Measurements from ENCODE around the gene GUCY2F.

The GUCY2F gene

DNA sequence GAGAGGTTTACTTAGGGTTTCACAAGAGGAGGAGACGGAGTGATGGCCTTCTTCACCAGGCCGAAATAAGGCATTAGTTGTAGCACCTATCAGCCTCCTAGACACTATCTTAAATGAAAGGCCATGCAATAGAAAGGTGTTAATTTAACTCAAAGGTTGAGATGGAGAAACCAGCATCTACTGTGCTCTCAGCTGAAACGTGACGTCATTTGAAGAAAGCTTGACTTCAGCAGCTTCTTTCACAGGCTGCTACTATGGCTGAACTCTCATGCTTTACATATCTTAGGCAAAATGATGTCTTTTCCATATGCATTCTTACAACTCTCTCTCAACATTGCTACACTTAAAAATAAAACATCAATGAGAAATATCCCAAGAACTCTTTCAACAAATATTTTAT lies 99.6 kb downstream of the GUCY2F start:
- no peak overlapping the region for H3K4me3 ChIP-seq (replicated peaks in 1 of 2; ENCODE audit: low read depth in 2 of 2, low read length in 2 of 2)
- DNase-seq (ENCODE audit: low read depth in 2 of 2) = no peak
- TF ChIP-seq, protein P1, sequence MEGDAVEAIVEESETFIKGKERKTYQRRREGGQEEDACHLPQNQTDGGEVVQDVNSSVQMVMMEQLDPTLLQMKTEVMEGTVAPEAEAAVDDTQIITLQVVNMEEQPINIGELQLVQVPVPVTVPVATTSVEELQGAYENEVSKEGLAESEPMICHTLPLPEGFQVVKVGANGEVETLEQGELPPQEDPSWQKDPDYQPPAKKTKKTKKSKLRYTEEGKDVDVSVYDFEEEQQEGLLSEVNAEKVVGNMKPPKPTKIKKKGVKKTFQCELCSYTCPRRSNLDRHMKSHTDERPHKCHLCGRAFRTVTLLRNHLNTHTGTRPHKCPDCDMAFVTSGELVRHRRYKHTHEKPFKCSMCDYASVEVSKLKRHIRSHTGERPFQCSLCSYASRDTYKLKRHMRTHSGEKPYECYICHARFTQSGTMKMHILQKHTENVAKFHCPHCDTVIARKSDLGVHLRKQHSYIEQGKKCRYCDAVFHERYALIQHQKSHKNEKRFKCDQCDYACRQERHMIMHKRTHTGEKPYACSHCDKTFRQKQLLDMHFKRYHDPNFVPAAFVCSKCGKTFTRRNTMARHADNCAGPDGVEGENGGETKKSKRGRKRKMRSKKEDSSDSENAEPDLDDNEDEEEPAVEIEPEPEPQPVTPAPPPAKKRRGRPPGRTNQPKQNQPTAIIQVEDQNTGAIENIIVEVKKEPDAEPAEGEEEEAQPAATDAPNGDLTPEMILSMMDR (IDR thresholded peaks at IDR 0.05; ENCODE audit: low read depth, low read length) = no peak

DNA sequence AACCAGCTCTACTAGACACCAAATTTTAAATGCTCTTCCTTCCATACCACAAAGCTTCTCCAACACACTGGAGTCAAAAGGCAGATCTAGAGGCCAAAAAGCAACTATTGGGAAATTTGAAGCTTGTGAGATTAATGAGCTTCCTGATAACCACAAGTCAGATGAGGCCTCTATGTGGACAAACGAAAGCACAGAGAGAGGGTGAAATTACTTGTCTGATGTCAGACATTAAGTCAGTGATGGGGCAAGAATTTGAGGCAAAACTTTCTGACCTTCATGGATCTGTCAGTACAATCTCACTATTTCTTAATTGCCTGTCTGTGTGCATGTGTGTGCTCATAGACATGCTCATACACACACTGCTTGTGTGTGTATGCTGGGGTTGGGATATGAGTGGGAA lies 103.6 kb downstream of the GUCY2F start:
- no peak for DNase-seq (ENCODE audit: low read depth in 2 of 2)
- no peak overlapping the region for H3K4me3 ChIP-seq (replicated peaks in 1 of 2; ENCODE audit: low read depth in 2 of 2, low read length in 2 of 2)
- TF ChIP-seq, protein P1 (IDR thresholded peaks at IDR 0.05; ENCODE audit: low read depth, low read length) = no peak

DNA sequence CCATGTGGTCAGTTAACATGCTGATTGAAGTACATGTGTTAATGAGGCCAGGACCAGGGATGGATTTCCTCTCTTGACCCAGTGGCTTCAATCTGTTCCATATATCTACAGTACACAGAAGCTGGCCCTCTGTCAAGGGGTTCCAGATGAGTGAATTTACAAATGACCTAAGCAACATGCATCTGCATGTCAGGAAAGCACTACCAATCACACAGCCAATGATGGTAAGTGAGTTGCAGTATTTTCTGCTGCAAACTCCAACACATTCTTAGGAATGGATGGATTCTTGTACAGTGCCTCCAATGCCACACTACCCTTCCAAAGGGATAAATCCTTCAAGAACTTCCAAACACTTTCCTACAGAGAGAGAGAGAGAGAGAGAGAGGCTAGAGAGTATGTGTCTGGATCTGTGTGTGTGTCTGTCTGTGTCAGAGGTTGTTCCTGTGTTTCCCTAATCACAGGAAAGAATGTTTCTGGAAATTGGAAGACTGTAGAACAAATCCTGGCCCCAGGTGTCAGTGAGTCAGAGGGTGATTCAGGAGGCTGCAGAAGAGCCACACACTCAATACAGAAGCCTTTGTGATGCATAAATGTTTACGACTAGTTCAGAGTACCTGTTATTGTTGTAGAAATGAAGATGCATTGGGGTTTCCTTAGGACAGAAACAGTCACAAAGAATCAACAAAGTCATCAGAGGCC lies 107.5 kb downstream of the GUCY2F start:
- TF ChIP-seq, protein P1 (IDR thresholded peaks at IDR 0.05; ENCODE audit: low read depth, low read length) = no peak
- no peak overlapping the region for H3K4me3 ChIP-seq (replicated peaks in 1 of 2; ENCODE audit: low read depth in 2 of 2, low read length in 2 of 2)
- peak in 1 of 2 donors; percentile 38 for DNase-seq (ENCODE audit: low read depth in 2 of 2)

DNA sequence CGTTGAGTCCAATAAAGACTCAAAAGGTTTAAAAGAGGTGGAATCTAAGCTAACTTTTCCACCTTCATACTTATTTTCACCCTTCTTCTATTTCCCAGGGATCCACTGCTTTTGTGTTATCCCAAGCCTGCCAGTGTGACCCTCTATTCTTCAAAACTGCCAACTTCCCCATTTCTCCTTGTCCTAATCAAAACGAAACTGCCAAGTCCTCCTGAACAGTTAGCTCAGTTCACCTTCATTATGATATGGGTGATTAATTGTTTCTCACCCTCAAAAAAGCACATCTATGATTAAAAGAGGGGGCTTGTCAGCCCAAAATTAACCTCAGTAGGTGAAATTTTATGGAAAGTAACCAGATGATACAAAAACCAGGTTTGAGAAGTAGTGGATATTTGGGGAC lies 108.4 kb downstream of the GUCY2F start:
- H3K4me3 ChIP-seq (replicated peaks in 1 of 2; ENCODE audit: low read depth in 2 of 2, low read length in 2 of 2) = no peak overlapping the region
- DNase-seq (ENCODE audit: low read depth in 2 of 2) = no peak
- TF ChIP-seq, protein P1 (IDR thresholded peaks at IDR 0.05; ENCODE audit: low read depth, low read length) = no peak

DNA sequence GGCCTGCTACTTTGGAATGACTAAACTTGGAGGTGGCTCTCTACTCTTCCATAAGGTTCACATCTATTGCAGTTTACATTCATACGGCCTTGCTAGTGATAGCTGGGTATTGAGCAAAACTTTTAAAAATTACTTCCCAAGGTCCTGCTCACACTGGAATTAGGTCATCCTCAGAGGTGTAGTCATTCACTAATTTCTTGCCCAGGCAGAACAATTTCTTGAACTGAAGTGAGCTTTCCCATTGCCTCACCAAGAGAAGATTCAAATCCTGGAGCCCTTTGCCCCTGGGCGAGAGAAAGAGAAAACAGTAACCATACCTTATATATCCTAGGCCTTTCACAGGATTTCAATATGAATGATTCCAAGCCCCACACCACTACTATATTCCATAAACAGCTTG lies 109.2 kb downstream of the GUCY2F start:
- TF ChIP-seq, protein P1 (IDR thresholded peaks at IDR 0.05; ENCODE audit: low read depth, low read length) = no peak
- no peak for DNase-seq (ENCODE audit: low read depth in 2 of 2)
- no peak overlapping the region for H3K4me3 ChIP-seq (replicated peaks in 1 of 2; ENCODE audit: low read depth in 2 of 2, low read length in 2 of 2)

DNA sequence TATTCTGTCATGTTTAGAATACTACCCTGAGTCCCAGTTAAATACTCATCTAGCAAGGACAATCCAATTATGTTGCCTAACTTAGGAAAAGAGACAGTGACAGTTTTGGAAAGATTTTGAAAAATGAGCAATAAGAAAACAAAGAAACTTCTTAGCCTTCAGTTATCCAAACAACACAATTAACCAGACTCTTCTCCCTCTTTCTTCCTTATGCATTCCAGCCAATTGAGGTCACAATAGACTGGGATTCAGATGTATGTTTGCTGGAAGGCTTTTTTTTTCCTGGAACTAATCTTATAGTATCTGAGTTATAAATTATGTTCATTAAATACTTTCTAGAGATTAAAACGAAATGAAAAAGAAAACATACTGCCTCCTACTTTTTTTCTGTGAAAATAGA lies 109.6 kb downstream of the GUCY2F start:
- no peak for DNase-seq (ENCODE audit: low read depth in 2 of 2)
- TF ChIP-seq, protein P1 (IDR thresholded peaks at IDR 0.05; ENCODE audit: low read depth, low read length) = no peak
- no peak overlapping the region for H3K4me3 ChIP-seq (replicated peaks in 1 of 2; ENCODE audit: low read depth in 2 of 2, low read length in 2 of 2)

DNA sequence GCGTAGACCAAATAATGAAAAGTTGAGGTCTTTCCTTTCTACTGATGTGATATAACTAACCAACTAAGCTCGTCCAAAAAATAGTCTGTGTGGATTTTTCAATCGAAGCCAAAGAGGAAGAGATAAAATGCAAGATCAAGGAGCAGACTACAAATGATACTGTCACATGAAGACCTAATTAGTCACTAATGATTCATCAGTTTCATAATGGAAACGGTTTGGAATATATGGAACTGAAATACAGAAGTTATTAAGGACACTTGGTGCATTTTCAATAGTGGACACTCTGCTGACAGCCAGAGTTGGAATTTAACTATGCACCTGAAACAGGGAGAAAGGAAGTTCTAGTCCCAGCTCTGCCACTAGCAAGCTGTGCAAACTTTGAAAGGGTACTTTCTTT lies 119.8 kb downstream of the GUCY2F start:
- H3K4me3 ChIP-seq (replicated peaks in 1 of 2; ENCODE audit: low read depth in 2 of 2, low read length in 2 of 2) = no peak overlapping the region
- no peak for DNase-seq (ENCODE audit: low read depth in 2 of 2)
- TF ChIP-seq, protein P1 (IDR thresholded peaks at IDR 0.05; ENCODE audit: low read depth, low read length) = no peak

All from cardiac fibroblast (primary cell).